ENCODE measurements around the gene KRTAP5-2. TPM values are rescaled to one million over a fixed set of nuclear protein-coding genes. Genes with fewer than 3 reads are reported as not detected.

Gene KRTAP5-2
- total RNA-seq, 3 donors from 2014 or later: not detected

GRCh38 chr11:1570001-1570453 is 28.1 kb downstream of the KRTAP5-2 start:
- no peaks in the 10 kb centered on the region for H3K9me3 ChIP-seq
- ATAC-seq: no peak
- TF ChIP-seq CTCF (IDR thresholded peaks at IDR 0.05): no peak
- intact Hi-C loops (cut with DNase I, micrococcal nuclease): no loop called here
- H3K4me1 ChIP-seq (ENCODE audit: low read depth): peaks cover 33% of the 10 kb centered on the region
- no peak overlapping the region for H3K4me3 ChIP-seq
- DNase-seq: peak; percentile 18 to 59 (median 48)
- H3K36me3 ChIP-seq (ENCODE audit: low read depth): no peaks in the 10 kb centered on the region

DNA sequence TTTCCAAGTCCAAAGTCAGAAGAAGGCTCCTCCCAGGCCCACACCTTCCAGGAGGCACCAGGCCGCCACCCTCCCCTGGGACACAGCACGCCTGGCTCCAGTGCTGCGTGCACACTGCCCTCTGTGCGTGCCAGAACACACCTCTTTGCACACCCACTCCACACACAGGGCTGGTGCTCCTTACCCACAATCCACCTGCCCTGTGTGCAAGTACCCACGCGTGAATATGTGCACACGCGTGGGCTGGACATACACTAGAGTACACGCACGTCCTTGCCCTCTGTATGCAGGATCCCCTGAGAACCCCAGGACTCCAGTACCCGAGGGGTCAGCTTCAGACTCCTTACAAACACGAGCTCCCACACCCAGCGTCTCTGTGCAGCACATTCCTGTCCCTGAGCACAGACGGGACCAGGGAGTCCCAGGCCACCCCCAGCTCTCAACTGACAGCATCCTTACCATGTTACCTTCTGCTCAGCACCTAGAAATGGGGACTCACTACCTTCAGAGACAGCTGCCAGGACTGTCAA is 28.8 kb downstream of the KRTAP5-2 start:
- DNase-seq (peak; percentile 80 to 85 (median 84)), ATAC-seq (peak; percentile 49)
- Histone ChIP-seq H3K36me3 (ENCODE audit: low read depth) (no peaks in the 10 kb centered on the region), H3K4me3 (no peak overlapping the region), H3K4me1 (ENCODE audit: low read depth) (peaks cover 38% of the 10 kb centered on the region), H3K9me3 (no peaks in the 10 kb centered on the region)
- no peak for TF ChIP-seq CTCF (IDR thresholded peaks at IDR 0.05)
- intact Hi-C loops (cut with DNase I, micrococcal nuclease): no loop called here

- Histone ChIP-seq H3K36me3 (ENCODE audit: low read depth) (no peaks in the 10 kb centered on the region), H3K4me3 (no peak overlapping the region), H3K4me1 (ENCODE audit: low read depth) (peaks cover 32% of the 10 kb centered on the region), H3K9me3 (no peaks in the 10 kb centered on the region)
- intact Hi-C loops (cut with DNase I, micrococcal nuclease): no loop called here
- DNase-seq (peak; percentile 37 to 57 (median 45)), ATAC-seq (no peak)
- TF ChIP-seq CTCF (IDR thresholded peaks at IDR 0.05): no peak
Observed at GRCh38 chr11:1568441-1568911, 29.6 kb downstream of the KRTAP5-2 start.

DNA sequence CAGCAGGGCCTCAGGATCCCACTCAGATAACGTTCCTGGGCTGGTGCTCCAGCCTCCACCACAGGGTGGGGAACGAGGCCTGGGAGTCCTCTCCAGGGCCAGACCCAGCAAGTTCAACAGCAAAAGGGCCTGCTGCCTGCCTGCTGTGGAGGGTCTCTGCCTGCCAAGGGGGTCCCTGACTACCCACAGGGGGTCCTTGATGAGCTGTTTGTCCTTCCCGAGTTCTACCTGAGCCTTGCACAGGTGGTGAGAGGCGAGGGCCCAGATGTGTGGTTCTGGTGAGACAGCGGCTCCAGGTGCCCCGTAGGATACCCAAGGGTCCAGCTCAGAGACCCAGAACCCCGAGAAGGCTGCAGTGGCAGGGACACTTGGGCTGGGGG is 30.4 kb downstream of the KRTAP5-2 start:
- Histone ChIP-seq H3K4me1 (ENCODE audit: low read depth) (peaks cover 32% of the 10 kb centered on the region), H3K4me3 (no peak overlapping the region), H3K36me3 (ENCODE audit: low read depth) (no peaks in the 10 kb centered on the region), H3K9me3 (no peaks in the 10 kb centered on the region)
- TF ChIP-seq CTCF (IDR thresholded peaks at IDR 0.05): no peak
- intact Hi-C loops (cut with DNase I, micrococcal nuclease): no loop called here
- DNase-seq: no peak
- no peak for ATAC-seq

DNA sequence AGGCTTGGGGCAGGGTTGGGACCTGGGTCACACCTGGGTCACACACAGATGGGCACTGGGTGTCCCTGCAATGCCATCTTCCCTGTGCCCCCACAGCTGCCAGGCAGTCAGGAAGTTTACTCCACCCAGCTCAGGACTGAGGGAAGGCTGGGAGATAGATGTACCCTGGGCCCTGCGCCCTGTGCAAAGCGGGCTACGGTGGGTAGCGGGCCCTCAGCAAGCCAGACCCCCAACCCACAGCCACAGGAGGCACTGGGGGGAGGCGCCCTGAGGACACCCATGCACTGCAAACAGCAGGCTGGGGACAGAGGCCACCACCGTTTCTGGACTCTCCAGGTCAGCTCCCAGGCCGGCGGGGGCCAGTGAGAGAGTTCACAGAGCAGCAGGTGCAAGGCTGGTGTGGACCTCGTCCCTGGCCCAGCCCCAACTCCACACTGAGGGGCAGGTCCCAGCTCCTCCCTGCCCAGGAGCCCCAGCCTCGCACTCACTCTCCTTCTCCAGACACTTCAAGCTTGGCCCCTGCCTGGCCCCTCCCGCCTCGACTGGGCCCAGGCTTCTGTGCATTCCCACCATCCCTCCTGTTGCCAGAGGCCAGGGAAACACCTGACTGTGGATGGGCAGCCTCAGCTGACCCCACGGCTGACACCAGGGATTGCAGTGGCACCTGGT is 30.9 kb downstream of the KRTAP5-2 start:
- ATAC-seq (no peak), DNase-seq (peak in 2 of 3 donors; percentile 9 to 55)
- intact Hi-C loops (cut with DNase I, micrococcal nuclease): no loop called here
- Histone ChIP-seq H3K4me1 (ENCODE audit: low read depth) (peaks cover 32% of the 10 kb centered on the region), H3K9me3 (no peaks in the 10 kb centered on the region), H3K36me3 (ENCODE audit: low read depth) (no peaks in the 10 kb centered on the region), H3K4me3 (no peak overlapping the region)
- no peak for TF ChIP-seq CTCF (IDR thresholded peaks at IDR 0.05)
